Activated CD8-positive, alpha-beta memory T cell treated with anti-CD3 and anti-CD28 coated beads, Interleukin-2, amount 50 U/mL, for 1 hour (primary cell): ENCODE data around the gene C17orf67.
"Not testable (repeated sequence)": the region's sequence is repeated elsewhere in the genome, so short reads cannot be mapped to it uniquely, and the experiment has no call there.

ENCODE experiments used
- DNase-seq: peaks from one replicate; pipeline ENCODE4 v3.0.0-alpha.2; 2020; ENCODE audit errors: extremely low read depth

C17orf67 gene

DNA sequence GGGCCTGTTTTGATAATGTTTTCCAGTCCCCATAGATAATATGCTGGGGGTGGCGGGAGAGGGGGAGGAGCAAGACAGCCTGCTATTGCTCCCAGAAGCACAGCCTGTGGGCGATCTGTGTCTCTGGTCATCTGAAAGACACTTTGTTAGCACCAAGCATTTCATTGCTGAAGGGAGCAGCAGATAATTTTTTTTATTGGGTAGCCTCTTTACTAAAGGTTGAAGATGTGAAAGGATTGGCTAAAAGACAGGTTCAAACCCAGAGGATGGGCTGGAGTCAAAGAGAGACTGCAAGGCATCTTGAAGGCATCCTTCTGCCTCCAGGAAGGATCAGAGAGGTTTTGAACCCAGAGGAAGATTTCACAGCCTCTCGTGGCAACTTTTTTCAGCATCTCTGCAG lies 60.6 kb downstream of the C17orf67 start:
- DNase-seq = no peak

DNA sequence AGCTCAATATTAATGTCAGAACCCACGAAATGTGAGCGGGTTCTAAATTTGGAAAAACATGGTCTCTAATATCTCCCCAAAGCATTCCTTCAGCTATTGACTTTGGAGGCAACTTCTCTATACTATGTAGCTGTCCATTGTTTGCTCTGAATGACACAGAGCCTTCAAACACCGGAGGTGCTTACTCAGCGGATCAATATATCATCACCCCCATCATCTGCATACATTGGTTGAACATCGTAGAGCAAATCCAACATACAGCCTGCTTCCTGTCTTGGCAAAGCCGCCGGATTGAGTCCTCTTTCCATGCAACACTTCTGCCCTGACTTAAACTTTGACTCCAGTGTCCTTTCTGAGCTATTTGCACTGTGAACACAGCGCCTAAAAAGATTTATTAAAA lies 61.3 kb downstream of the C17orf67 start:
- no peak for DNase-seq

DNA sequence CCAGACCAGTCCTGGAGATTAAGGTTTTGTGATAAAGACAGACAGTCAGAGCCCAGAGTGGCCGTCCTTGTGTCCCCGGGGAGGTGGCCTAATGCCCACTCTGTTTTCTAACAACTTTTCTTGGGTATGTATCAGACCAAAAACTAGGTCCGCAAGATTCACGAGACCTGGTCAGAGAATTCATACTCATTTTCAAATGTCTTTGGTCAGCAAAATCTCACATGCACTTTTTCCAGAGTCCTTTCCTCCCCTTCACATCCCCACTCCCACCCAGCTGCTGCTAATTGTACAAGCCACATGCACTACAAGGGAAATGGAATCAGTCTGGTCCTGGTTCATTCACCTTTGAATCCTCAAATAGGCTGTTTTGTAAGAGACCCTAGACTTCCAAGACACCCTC lies 61.7 kb downstream of the C17orf67 start:
- DNase-seq = no peak

DNA sequence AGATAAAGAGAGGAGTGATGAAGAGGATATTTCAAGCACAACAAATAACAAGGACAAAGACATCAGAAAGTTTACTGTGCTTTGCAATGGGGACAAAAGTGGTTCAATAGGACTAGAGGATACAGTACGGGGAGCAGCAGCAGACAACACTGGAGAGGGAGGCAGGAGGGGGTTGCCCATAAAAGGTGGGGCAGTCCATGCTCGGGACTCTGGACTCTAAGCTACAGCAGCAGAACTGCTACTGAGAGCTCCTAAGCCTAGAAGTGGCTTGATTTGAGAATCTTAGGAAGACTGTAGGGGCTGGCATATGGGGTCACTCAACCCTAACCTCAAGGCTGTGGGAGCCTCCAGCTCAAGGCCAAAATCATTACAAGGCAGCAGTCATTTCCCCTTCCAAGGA lies 62.2 kb downstream of the C17orf67 start:
- no peak for DNase-seq

DNA sequence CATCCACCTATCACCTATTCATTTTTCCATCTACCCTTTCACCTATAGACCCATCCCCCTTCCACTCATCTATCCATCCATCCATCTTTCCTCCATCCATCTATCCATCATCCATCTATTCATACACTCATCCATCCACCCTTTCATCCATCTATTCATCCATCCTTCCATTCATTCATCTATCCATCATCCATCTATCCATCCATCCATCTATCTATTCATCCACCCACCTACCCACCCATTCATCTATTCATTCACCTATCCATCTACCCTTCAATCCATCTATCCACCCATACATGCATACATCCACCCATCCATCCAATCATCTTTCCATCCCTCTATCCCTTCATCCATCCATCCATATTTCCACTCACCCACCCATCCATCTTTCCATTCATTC lies 63.3 kb downstream of the C17orf67 start:
- DNase-seq = no peak

DNA sequence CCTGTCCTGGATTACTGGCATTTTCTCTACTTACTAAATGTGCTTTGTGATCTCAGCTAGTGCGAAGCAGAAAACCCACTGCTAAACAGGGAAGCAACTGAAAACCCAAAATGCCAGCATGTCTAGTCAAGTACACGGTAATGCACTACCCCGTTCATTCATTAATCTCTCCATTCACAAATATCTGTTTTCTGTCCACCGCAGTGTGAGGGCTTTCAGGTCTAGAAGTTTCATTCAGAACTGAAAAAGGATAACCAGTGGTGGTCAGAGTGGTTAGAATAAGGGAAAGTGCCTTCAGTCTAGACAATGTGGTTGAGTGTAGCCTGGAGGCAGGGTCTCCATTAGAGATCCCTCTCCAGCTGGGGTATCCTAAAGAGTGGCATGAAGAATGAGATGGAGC lies 68.3 kb downstream of the C17orf67 start:
- no peak for DNase-seq

DNA sequence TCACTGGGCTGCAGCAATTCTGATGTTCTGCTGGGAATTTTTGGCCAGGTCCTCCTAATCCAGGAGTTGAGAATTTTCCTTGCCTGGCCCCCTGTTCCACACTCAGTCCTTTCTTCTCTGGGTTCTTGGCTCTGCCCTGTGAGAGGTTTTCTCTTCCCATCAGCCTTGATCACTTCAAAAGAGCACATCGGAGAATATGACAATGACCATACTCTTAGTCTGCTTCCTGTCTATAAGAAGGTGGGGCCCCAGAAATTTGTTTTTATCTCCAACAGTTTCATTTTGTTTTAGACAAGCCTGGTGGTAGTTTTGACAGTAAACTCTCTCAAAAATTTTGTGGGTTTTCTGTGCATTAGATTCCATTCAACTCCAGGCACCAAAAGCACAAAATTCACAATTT lies 70.7 kb downstream of the C17orf67 start:
- DNase-seq = no peak

DNA sequence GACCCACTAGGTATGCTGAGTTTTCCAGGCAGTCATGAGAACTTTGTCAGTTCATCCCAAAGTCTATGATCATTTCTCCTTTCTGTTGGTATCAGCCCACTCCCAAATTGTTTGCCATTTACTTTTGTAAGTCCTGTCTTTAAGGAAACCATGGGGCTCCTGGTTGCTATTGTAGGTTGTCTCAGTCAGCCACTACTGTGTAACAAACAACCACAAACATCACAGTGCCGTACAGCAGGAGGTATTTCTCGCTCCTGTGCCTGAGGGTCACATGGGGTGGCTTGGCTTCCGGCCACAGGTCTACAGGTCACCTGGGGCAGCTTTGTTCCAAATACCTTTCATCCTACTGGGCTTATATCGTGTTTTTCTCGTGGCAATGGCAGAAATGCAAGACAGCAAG lies 71.6 kb downstream of the C17orf67 start:
- DNase-seq = no peak

DNA sequence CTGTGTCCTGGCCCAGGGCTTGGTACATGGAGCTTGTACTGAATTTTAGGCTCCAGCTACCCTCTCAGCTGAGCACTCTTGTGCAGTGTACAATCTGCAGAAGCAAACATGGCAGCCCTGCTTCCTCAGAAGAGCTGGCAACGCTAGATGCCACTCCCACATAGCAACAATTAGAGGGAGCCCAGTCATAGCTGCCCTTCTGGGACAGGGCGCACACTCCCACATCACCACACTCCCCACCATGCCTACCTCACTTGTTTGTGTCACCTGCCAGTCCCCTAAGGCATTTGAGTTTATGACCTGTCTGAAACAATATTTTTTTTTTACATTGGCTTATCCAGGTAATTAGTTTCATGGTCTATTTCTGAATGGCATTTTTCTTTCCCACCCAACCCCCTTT lies 72.3 kb downstream of the C17orf67 start:
- no peak for DNase-seq

DNA sequence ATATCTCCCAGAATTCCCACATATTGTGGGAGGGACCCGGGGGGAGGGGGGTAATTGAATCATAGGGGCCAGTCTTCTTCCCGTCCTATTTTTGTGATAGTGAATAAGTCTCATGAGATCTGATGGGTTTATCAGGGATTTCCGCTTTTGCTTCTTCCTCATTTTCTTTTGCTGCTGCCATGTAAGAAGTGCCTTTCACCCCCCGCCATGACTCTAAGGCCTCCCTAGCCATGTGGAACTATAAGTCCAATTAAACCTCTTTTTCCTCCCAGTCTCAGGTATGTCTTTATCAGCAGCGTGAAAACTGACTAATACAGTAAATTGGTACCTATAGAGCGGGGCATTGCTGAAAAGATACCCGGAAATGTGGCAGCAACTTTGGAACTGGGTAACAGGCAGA lies 76.1 kb downstream of the C17orf67 start:
- DNase-seq = not testable (repeated sequence)

DNA sequence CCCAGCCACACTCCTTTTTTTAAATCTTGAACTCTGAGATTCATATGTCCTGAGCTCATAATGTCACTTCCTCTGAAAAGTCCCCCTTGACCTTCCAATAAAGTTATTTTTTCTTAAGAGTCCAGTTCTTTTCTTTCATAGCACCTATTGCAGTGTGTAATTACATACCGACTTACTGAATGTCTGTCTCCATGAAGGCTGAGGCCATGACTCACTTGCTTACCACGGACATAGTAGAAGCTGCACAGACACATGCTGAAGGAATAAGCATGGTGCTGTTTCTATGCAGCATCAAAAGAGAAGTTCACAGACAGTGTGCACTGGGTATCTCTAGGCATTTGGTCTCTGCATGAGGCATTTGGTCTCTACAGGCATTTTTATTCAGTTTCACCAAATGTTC lies 77.2 kb downstream of the C17orf67 start:
- no peak for DNase-seq

DNA sequence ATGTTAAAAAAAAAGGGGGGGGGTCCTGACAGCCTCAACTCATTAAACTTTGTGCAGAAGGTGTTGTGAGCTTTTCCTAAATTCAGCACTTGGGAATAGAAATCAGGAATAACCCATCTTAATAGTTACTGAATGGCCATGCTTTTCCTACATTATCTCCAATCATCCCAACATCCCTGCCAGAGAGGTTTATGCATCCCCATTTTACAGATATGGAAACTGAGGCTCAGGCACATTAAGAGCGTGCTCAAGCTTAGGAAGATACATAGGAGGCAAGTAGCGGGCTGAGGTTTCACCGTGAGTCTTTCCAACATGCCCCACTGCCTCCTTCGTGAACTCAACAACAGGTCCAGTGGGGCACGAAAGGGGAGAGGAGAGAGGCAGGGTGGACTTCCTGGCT lies 78.4 kb downstream of the C17orf67 start:
- no peak for DNase-seq

DNA sequence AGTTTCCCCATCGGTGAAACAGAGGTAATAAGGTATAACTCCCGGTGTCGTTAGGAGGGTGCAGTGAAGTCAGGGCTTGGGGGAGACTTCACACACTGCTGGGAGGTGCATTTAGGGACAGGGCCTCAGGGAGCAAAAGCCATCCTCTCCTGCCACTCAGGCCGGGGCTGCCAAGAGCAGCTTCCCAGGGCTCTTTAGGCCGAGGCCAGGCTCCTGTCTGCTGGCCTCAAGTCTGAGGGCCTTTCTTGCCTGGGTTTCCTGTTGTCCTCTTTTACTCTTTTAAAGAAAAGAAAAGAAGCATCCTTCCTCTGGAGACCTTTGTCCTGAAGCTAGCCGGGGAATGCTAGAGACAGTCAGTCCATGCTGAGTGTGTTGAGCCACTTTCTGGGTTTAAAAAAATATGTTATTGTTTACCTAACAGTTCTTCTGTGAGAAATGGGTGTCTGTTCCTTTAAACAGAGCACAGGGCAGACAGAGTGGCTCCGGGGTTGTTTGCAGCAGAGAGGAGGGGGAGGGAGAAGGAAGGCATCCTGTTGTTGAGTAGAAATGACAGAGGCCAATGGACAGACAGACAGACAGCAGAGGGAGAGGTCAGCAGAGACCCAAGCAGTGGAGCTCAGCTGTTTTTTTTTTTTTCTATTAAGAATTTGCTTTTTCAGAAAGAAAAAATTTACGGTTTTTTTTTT lies 79.1 kb downstream of the C17orf67 start:
- no peak for DNase-seq

DNA sequence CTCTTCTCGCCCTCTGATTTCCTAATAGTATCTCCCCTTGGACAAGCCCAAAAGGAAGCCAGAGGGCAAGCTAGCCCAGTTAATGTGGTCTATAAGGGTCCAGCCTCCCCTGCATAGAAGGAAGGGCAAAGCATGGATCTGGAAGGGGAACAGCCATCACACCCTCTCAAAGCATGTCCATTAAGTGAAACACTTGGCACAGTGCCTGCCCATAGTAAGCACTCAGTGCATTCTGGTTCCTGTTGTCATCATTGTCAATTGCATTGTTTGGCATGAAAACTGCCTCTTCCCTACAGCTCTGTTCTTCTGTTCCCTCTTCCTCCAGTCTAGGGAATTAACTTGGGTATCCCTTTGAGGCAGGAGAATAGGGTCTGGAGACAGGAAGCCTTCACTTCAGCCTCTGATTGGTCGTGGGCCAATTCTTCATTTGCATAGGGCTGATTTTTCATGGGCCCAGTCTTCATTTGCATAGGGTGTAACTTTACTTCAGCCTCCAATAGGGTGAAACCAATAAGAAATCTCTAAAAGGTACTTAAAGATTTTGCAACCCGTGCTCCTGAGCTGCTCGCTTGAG lies 81.4 kb downstream of the C17orf67 start:
- DNase-seq = no peak

DNA sequence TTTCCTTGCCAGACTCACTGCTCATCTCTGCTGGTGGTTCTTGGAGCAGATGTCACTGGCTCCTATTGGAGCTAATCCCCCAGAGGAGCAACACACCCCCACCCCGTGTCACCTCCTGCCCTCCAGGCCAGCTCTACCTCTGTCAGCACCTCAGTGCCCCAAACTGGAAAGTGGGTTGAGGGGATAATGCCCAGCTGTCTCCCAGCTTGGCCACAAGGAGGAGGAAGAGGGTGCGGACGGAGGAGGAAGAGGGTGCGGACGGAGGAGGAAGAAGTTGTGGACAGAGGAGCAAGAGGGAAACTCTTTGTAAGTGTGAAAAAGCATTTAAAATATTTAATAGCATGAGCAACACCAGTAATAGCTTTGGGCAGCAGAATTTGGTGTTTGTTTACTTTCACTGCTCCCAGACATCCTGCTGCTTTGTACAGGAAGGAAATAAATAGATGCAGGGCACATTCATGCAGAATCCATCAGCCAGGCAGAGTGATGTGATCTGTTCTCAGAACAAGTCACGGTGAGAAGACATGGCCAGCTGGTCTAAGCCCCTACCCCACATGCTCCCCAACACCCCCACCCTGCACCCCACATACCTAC lies 82.5 kb downstream of the C17orf67 start:
- DNase-seq = no peak

DNA sequence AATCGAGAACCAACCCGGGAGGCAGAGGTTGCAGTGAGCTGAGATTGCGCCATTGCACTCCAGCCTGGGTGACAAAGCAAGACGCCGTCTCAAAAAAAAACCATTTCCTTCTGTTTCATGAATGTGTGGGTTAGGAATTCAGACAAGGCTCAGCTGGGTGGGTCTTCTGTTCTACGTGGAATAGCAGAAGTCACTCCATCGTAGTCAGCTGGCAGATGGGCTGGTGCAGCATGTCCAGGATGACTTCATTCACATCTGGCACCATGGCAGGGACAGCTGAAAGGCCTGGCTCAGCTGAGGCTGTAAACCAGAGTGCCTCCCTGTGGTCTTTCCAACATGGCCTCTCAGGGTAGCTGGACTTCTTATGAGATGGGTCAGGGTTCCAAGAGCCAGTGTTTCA lies 89.0 kb downstream of the C17orf67 start:
- no peak for DNase-seq

DNA sequence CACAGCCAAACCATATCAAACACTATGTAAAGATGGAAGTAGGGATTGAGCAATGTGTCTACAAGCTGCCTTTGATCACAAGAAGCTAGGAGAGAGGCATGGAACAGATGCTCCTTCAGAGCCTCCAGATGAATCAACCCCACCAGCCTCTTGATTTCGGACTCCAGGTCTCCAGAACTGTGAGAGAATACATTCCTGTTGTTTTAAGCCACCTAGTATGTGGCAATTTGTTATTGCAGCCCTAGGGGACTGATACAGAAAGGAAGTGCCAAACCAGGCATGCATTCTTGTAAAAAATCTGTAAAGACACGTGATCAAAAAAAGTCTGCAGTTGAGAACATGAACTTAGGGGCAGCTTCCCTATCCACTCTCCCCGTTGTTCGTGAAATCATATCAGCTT lies 91.1 kb downstream of the C17orf67 start:
- no peak for DNase-seq
